Measurements from ENCODE around the gene GPD2. TPM values are rescaled to one million over a fixed set of nuclear protein-coding genes. Genes with fewer than 3 reads are reported as not detected.
A peak's percentile ranks its signal among the peaks of the same experiment; 100 is the strongest.

GPD2 gene
- total RNA-seq, 1 donor from 2014 or later, result 76.9 TPM

DNA sequence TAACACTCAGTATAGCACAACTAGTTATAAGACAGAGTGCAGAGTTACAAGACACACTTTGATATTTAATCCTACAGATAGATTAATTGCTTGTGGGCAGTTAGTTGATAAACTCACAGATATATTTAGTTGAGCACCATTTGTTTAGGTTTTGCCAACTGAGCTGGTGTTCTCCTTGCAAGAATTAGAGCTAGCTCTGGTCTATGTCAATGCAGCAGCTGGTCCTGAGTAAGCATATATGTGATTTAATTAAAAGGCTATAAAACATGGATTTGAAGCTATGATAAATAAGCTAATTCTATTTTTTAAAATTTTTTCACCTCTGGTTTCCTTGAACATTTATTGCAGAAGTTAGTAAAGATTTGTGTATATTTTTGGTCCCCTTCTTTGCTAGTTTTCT lies 35.6 kb downstream of the GPD2 start:
- DNase-seq (ENCODE audit: low read depth), result no peak
- Histone ChIP-seq H3K27me3 (ENCODE audit: control insufficient read depth, insufficient read depth, low read length) (no peaks in the 10 kb centered on the region), H3K4me3 (ENCODE audit: low read depth, low read length) (no peak overlapping the region), H3K36me3 (ENCODE audit: control insufficient read depth, insufficient read depth, low read length) (no peaks in the 10 kb centered on the region)
- no peak for FAIRE-seq
- TF ChIP-seq CTCF (IDR thresholded peaks at IDR 0.05; ENCODE audit: insufficient read depth, low read length, severe bottlenecking), result no peak

- Histone ChIP-seq H3K4me3 (ENCODE audit: low read depth, low read length) (no peak overlapping the region), H3K27me3 (ENCODE audit: control insufficient read depth, insufficient read depth, low read length) (no peaks in the 10 kb centered on the region), H3K36me3 (ENCODE audit: control insufficient read depth, insufficient read depth, low read length) (no peaks in the 10 kb centered on the region)
- TF ChIP-seq CTCF (IDR thresholded peaks at IDR 0.05; ENCODE audit: insufficient read depth, low read length, severe bottlenecking), result no peak
- FAIRE-seq (no peak), DNase-seq (ENCODE audit: low read depth) (no peak)
These were observed 36.5 kb downstream of the GPD2 start for GRCh38 chr2:156472686-156473085.

GRCh38 chr2:156473445-156473844 lies 37.3 kb downstream of the GPD2 start:
- Histone ChIP-seq H3K4me3 (ENCODE audit: low read depth, low read length) (no peak overlapping the region), H3K36me3 (ENCODE audit: control insufficient read depth, insufficient read depth, low read length) (no peaks in the 10 kb centered on the region), H3K27me3 (ENCODE audit: control insufficient read depth, insufficient read depth, low read length) (no peaks in the 10 kb centered on the region)
- peak; percentile 19 for DNase-seq (ENCODE audit: low read depth)
- no peak for TF ChIP-seq CTCF (IDR thresholded peaks at IDR 0.05; ENCODE audit: insufficient read depth, low read length, severe bottlenecking)
- no peak for FAIRE-seq

DNA sequence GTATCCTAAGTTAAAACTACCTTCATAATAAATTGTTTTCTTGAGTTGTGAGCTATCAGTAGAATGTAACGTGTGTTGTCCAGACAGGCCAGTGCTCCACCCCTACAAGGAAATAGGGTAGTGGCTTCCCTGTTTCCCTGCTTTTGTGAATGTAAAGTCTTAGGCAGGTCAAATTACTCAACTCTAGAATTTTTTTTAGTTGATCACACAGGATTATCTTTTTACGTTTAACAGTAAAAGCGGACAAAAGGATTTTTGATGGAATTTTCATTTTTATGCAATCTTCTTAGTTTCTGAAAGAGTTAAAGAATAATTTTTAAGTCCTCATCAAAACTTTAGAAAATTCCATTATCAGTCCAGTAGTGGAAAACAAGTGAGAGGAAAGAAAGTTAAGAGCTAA lies 38.2 kb downstream of the GPD2 start:
- DNase-seq (ENCODE audit: low read depth), result peak; percentile 83
- no peak for TF ChIP-seq CTCF (IDR thresholded peaks at IDR 0.05; ENCODE audit: insufficient read depth, low read length, severe bottlenecking)
- no peaks in the 10 kb centered on the region for H3K36me3 ChIP-seq (ENCODE audit: control insufficient read depth, insufficient read depth, low read length)
- FAIRE-seq, result no peak
- H3K27me3 ChIP-seq (ENCODE audit: control insufficient read depth, insufficient read depth, low read length), result no peaks in the 10 kb centered on the region
- no peak overlapping the region for H3K4me3 ChIP-seq (ENCODE audit: low read depth, low read length)

- FAIRE-seq (no peak), DNase-seq (ENCODE audit: low read depth) (no peak)
- no peak for TF ChIP-seq CTCF (IDR thresholded peaks at IDR 0.05; ENCODE audit: insufficient read depth, low read length, severe bottlenecking)
- H3K27me3 ChIP-seq (ENCODE audit: control insufficient read depth, insufficient read depth, low read length), result no peaks in the 10 kb centered on the region
- no peak overlapping the region for H3K4me3 ChIP-seq (ENCODE audit: low read depth, low read length)
- H3K36me3 ChIP-seq (ENCODE audit: control insufficient read depth, insufficient read depth, low read length), result no peaks in the 10 kb centered on the region
These were observed 40.1 kb downstream of the GPD2 start for GRCh38 chr2:156476021-156476849.

- TF ChIP-seq CTCF (IDR thresholded peaks at IDR 0.05; ENCODE audit: insufficient read depth, low read length, severe bottlenecking), result no peak
- DNase-seq (ENCODE audit: low read depth) (peak; percentile 74), FAIRE-seq (no peak)
- Histone ChIP-seq H3K36me3 (ENCODE audit: control insufficient read depth, insufficient read depth, low read length) (no peaks in the 10 kb centered on the region), H3K4me3 (ENCODE audit: low read depth, low read length) (no peak overlapping the region), H3K27me3 (ENCODE audit: control insufficient read depth, insufficient read depth, low read length) (no peaks in the 10 kb centered on the region)
These were observed 40.6 kb downstream of the GPD2 start for GRCh38 chr2:156476850-156477206.
